K562 (cell line): ENCODE results near the gene SDCCAG8. TPM values are rescaled to one million over a fixed set of nuclear protein-coding genes. Genes with fewer than 3 reads are reported as not detected.
A peak's percentile ranks its signal among the peaks of the same experiment; 100 is the strongest.

ENCODE experiments used
- GTF2F1 ChIP-seq: IDR thresholded peaks from 2 replicates; pipeline ENCODE4 v1.6.1; 2011; ENCODE audit warnings: low read depth, low read length, improper control_type of control experiment
- MYNN ChIP-seq, 2 experiments: sonication (generic); formaldehyde crosslinking in 1 of 2; IDR thresholded peaks; 2 replicates each; pipeline versions ENCODE4 v1.5.0 to v1.6.1; 2016 to 2020; ENCODE audit warnings: antibody characterized with exemption in 1 of 2, missing genetic modification reagents in 1 of 2
- SMAD4 ChIP-seq: fragments of 250-450 bp; sonication (Bioruptor Pico); conservative IDR thresholded peaks from 2 replicates; pipeline ENCODE4 v1.8.0; 2021; ENCODE audit warnings: inconsistent platforms, mild to moderate bottlenecking, moderate library complexity
- SMARCA4 ChIP-seq: fragments of 450-650 bp; IDR thresholded peaks from 2 replicates; pipeline ENCODE4 v1.6.1; 2016
- ZNF780A ChIP-seq: fragments of 250-450 bp; sonication (Bioruptor Pico); IDR thresholded peaks from 2 replicates; pipeline ENCODE4 v1.5.0; 2021; ENCODE audit warnings: mild to moderate bottlenecking
- polyA plus RNA-seq, 8 experiments: library from polyadenylated mRNA; depleted of rRNA in 4 of 8; stranded (reverse) in 5 of 8; unstranded in 3 of 8; fragments of >200 nt; fragmentation: Nextera tagmentation in 2 of 8; fragmentation: Illumina TruSeq in 1 of 8; extraction: Ambion mirVana in 2 of 8; extraction: Trizol in 1 of 8; gene quantifications; 2 replicates each; pipeline versions ENCODE4 v1.2.1 to v1.2.3, GENCODE V29; 2011 to 2014; ENCODE audit warnings: inconsistent platforms in 1 of 8, missing spikeins in 1 of 8
- total RNA-seq, 7 experiments: library from RNA; depleted of rRNA in 6 of 7; stranded (reverse); fragments of >200 nt in 6 of 7; fragmentation: Illumina TruSeq in 2 of 7; extraction: Trizol in 2 of 7; gene quantifications; 2 replicates each; pipeline versions ENCODE4 v1.2.1 to v1.2.3, GENCODE V29; 2011 to 2021; ENCODE audit warnings: low replicate concordance in 1 of 7
- TF ChIP-seq, protein P1 (sequence below): fragments of 450-650 bp; IDR thresholded peaks from 2 replicates; pipeline ENCODE4 v1.6.1; 2016; ENCODE audit warnings: low read depth
- TF ChIP-seq, protein P2 (sequence below), 3 experiments: fragments of 200-800 bp in 1 of 3; sonication (Bioruptor generic) in 1 of 3; sonication (generic) in 1 of 3; formaldehyde crosslinking in 1 of 3; IDR thresholded peaks; 2 replicates each; pipeline versions ENCODE4 v1.6.1 to v1.8.0; 2016 to 2022; ENCODE audit warnings: mild to moderate bottlenecking in 2 of 3, missing compliant biosample characterization in 2 of 3, missing genetic modification characterization in 2 of 3, missing genetic modification reagents in 1 of 3

The SDCCAG8 gene
- total and polyA plus RNA-seq, 9 of the 15 experiments (the other 6 are each of a cell fraction or from before 2014, with no cell fraction given): 17.9 to 36.7 (median 25.4) TPM

DNA sequence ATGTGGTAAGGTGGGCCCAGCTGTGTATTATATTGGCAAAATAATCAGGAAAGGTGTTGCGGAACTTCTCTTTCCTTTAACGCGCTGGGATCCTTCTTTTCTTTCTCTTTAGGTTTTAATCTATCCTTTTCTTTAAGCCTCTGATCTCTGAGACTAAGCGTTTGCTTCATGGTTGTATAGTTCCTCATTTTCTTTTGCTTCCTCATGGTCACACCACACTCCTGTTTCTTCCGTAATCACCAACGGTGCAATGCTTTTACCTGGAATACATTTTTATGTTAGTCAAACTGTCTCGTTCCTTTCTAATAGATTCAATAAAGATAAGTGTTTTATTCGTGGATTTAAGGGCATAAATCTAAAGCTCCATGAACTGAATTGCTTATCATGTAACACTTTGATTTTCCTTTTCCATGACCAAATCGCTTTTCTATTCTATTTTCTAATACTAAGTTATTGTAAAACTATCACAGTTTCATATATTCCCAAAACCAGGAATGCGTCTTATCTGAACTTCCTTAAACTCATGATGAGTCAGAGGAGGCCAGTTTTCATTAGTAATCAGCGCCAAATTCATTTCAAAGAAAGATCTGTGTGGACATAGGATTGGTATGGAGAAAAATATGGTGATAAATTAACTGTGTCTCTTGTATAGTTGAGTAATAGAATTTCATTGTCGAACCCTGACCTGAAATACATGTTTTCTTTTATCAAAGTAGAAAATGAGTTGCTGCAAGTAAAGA, 12.2 kb downstream of the SDCCAG8 start (continued):
- TF ChIP-seq, protein P1, sequence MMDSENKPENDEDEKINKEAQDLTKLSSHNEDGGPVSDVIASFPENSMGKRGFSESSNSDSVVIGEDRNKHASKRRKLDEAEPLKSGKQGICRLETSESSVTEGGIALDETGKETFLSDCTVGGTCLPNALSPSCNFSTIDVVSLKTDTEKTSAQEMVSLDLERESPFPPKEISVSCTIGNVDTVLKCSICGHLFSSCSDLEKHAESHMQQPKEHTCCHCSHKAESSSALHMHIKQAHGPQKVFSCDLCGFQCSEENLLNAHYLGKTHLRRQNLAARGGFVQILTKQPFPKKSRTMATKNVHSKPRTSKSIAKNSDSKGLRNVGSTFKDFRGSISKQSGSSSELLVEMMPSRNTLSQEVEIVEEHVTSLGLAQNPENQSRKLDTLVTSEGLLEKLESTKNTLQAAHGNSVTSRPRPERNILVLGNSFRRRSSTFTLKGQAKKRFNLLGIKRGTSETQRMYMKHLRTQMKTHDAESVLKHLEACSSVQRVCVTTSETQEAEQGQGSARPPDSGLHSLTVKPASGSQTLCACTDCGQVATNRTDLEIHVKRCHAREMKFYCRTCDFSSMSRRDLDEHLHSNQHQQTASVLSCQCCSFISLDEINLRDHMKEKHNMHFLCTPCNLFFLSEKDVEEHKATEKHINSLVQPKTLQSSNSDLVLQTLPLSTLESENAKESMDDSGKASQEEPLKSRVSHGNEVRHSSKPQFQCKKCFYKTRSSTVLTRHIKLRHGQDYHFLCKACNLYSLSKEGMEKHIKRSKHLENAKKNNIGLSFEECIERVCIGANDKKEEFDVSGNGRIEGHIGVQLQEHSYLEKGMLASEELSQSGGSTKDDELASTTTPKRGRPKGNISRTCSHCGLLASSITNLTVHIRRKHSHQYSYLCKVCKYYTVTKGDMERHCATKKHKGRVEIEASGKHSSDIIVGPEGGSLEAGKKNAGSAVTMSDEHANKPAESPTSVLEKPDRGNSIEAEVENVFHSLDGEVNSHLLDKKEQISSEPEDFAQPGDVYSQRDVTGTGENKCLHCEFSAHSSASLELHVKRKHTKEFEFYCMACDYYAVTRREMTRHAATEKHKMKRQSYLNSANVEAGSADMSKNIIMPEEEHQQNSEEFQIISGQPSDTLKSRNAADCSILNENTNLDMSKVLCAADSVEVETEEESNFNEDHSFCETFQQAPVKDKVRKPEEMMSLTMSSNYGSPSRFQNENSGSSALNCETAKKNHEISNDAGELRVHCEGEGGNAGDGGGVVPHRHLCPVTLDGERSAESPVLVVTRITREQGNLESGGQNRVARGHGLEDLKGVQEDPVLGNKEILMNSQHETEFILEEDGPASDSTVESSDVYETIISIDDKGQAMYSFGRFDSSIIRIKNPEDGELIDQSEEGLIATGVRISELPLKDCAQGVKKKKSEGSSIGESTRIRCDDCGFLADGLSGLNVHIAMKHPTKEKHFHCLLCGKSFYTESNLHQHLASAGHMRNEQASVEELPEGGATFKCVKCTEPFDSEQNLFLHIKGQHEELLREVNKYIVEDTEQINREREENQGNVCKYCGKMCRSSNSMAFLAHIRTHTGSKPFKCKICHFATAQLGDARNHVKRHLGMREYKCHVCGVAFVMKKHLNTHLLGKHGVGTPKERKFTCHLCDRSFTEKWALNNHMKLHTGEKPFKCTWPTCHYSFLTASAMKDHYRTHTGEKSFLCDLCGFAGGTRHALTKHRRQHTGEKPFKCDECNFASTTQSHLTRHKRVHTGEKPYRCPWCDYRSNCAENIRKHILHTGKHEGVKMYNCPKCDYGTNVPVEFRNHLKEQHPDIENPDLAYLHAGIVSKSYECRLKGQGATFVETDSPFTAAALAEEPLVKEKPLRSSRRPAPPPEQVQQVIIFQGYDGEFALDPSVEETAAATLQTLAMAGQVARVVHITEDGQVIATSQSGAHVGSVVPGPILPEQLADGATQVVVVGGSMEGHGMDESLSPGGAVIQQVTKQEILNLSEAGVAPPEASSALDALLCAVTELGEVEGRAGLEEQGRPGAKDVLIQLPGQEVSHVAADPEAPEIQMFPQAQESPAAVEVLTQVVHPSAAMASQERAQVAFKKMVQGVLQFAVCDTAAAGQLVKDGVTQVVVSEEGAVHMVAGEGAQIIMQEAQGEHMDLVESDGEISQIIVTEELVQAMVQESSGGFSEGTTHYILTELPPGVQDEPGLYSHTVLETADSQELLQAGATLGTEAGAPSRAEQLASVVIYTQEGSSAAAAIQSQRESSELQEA: no peak
- TF ChIP-seq MYNN (IDR thresholded peaks at IDR 0.05) (no peak), MYNN (CRISPR knock-in tag; IDR thresholded peaks at IDR 0.05) (no peak), SMAD4 (no peak), ZNF780A (CRISPR knock-in tag) (no peak), GTF2F1 (no peak), SMARCA4 (peak; percentile 65)
- TF ChIP-seq, protein P2, sequence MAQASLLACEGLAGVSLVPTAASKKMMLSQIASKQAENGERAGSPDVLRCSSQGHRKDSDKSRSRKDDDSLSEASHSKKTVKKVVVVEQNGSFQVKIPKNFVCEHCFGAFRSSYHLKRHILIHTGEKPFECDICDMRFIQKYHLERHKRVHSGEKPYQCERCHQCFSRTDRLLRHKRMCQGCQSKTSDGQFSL (CRISPR knock-in tag; IDR thresholded peaks at IDR 0.05): no peak
- TF ChIP-seq, protein P2 (tag; IDR thresholded peaks at IDR 0.05): no peak
